Esophagus muscularis mucosa (tissue), 4 donors: ENCODE measurements around the gene HIBADH. TPM values are rescaled to one million over a fixed set of nuclear protein-coding genes. Genes with fewer than 3 reads are reported as not detected.

ENCODE experiments used
- DNase-seq: peaks from one replicate; pipeline ENCODE4 v3.0.0-alpha.2; 2017; ENCODE audit errors: extremely low spot score
- H3K27ac ChIP-seq, 4 donors: fragments of 200-600 bp; sonication (generic); replicated peaks in 1 of 4; 1 replicate in 3 of 4; 2 replicates in 1 of 4; pipeline ENCODE4 v1.5.1; 2016 to 2019; ENCODE audit warnings: mild to moderate bottlenecking in 1 of 4
- H3K27me3 ChIP-seq, 4 donors: fragments of 200-600 bp; sonication (generic); one replicate each; pipeline versions ENCODE4 v1.5.1 to v1.6.0; 2016 to 2019
- H3K36me3 ChIP-seq, 4 donors: fragments of 200-600 bp; sonication (generic); one replicate each; pipeline ENCODE4 v1.5.1; 2016 to 2019
- H3K4me1 ChIP-seq, 4 donors: fragments of 200-600 bp; sonication (generic); one replicate each; pipeline ENCODE4 v1.5.1; 2016 to 2019
- H3K4me3 ChIP-seq, 4 donors: fragments of 200-600 bp; sonication (generic); 1 replicate in 2 of 4; 2 replicates in 2 of 4; pipeline ENCODE4 v1.5.1; 2016 to 2019; ENCODE audit warnings: mild to moderate bottlenecking in 4 of 4, moderate library complexity in 1 of 4
- H3K9me3 ChIP-seq, 4 donors: fragments of 200-600 bp; sonication (generic); 1 replicate in 3 of 4; 2 replicates in 1 of 4; pipeline ENCODE4 v1.5.1; 2016 to 2019
- EP300 ChIP-seq: sonication (generic); formaldehyde crosslinking; IDR thresholded peaks from one replicate; pipeline ENCODE4 v1.6.1; 2017; ENCODE audit warnings: antibody characterized with exemption
- POLR2A ChIP-seq: fragments of 450-650 bp; IDR thresholded peaks from one replicate; pipeline ENCODE4 v1.6.1; 2017; ENCODE audit warnings: antibody characterized with exemption, moderate library complexity, mild to moderate bottlenecking, low read depth
- POLR2AphosphoS5 ChIP-seq, 2 donors: sonication (generic); formaldehyde crosslinking; IDR thresholded peaks; one replicate each; pipeline ENCODE4 v1.6.1; 2017; ENCODE audit warnings: antibody characterized with exemption in 2 of 2
- WGBS: methylation state at CpG from one replicate; pipeline ENCODE4 v1.1.5; 2018; 5-methylcytosine and 5-hydroxymethylcytosine counted together
- intact Hi-C: fragments of 100-400 bp; cut with DNase I; formaldehyde crosslinking; loops from one replicate; pipeline ENCODE4 v1.15.1; 2023
- total RNA-seq, 4 donors: library from RNA; depleted of rRNA; stranded (reverse); fragments of >200 nt; gene quantifications; one replicate each; pipeline versions ENCODE4 v1.1.0 to v1.2.1, GENCODE V29; 2016
- TF ChIP-seq, protein P1 (sequence below), 3 experiments: fragments of 200-600 bp in 2 of 3; fragments of 450-650 bp in 1 of 3; sonication (generic) in 2 of 3; IDR thresholded peaks; one replicate each; pipeline ENCODE4 v1.5.1; 2017 to 2019; ENCODE audit warnings: antibody characterized with exemption in 3 of 3, mild to moderate bottlenecking in 2 of 3, moderate library complexity in 1 of 3

The HIBADH gene
- total RNA-seq, 4 donors from 2014 or later, result 45.4 to 66.0 (median 52.3) TPM

DNA sequence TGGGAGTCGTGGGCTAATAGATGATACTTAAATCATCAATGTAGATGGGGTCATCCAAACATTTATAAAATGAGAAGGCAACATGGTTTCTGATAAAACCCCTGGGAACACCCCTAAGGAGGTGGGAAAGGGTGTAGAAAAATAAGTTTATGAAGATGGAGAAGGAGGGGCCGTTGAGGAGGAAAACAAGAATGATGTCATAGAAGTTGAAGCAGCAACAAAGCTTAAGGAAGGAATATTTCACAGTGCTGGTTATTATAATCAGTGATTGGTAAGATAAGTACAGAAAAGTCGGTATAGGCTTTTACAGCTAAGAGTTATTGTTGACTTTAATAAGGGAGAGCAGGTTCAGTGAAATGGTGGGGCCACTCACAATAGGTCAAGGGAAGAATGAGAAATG is 9.0 kb upstream of the HIBADH start:
- DNase-seq, result no peak
- intact Hi-C loops, result no loop called here
- Histone ChIP-seq H3K9me3 (no peaks in the 10 kb centered on the region), H3K27ac (no peak overlapping the region), H3K36me3 (no peaks in the 10 kb centered on the region), H3K27me3 (no peaks in the 10 kb centered on the region), H3K4me3 (no peak overlapping the region), H3K4me1 (no peaks in the 10 kb centered on the region)
- WGBS, result 70% methylated on average over 3 of the region's 3 CpGs
- TF ChIP-seq, protein P1, sequence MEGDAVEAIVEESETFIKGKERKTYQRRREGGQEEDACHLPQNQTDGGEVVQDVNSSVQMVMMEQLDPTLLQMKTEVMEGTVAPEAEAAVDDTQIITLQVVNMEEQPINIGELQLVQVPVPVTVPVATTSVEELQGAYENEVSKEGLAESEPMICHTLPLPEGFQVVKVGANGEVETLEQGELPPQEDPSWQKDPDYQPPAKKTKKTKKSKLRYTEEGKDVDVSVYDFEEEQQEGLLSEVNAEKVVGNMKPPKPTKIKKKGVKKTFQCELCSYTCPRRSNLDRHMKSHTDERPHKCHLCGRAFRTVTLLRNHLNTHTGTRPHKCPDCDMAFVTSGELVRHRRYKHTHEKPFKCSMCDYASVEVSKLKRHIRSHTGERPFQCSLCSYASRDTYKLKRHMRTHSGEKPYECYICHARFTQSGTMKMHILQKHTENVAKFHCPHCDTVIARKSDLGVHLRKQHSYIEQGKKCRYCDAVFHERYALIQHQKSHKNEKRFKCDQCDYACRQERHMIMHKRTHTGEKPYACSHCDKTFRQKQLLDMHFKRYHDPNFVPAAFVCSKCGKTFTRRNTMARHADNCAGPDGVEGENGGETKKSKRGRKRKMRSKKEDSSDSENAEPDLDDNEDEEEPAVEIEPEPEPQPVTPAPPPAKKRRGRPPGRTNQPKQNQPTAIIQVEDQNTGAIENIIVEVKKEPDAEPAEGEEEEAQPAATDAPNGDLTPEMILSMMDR (IDR thresholded peaks at IDR 0.05), result no peak

DNA sequence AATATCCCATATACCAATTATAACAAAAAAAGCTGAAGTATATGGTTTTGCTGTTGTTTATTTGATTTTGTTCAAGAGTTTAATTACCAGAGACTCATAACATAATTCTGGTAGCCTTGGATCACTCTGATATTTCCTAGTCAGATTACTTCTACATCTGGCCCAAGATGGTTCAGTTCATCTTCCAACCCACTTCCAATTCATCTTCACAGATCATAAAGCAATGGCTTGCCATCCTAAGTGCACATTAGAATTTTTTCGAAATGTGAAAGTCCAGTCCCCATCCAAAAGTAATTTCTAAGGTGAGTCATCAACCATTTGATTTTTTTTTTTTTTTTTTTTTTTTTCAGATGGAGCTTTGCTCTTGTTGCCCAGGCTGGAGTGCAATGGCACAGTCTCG is 8.0 kb upstream of the HIBADH start:
- H3K9me3 ChIP-seq, result no peaks in the 10 kb centered on the region
- no peak for TF ChIP-seq POLR2A
- TF ChIP-seq, protein P1 (IDR thresholded peaks at IDR 0.05), result no peak
- no peak for TF ChIP-seq EP300
- no peak for TF ChIP-seq POLR2AphosphoS5 (IDR thresholded peaks at IDR 0.05)
- DNase-seq, result no peak
- no peak overlapping the region for H3K27ac ChIP-seq
- 82% methylated on average over 2 of the region's 2 CpGs for WGBS
- H3K4me3 ChIP-seq, result no peak overlapping the region
- no peaks in the 10 kb centered on the region for H3K27me3 ChIP-seq
- intact Hi-C loops, result no loop called here
- no peaks in the 10 kb centered on the region for H3K4me1 ChIP-seq
- H3K36me3 ChIP-seq, result no peaks in the 10 kb centered on the region

DNA sequence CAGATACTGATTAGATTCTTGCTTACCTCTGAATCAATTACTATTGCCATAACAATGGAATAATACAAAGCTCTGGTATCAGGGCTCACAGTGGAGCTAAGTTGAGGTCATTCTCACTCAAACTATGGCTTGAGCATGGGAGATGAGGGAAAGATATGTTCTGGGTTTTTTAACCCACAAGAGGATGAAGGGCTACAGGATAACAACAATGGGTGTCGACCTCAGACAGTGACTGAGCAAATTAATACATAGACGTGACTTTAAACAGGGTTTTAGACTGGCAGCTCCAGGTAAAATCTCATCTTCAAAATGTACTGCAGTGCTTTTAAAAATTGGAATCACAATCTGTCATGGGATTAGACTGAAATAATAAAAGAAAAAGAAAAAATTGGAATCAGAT is 7.5 kb upstream of the HIBADH start:
- Histone ChIP-seq H3K9me3 (no peaks in the 10 kb centered on the region), H3K27ac (no peak overlapping the region), H3K27me3 (no peaks in the 10 kb centered on the region), H3K4me3 (no peak overlapping the region), H3K36me3 (no peaks in the 10 kb centered on the region), H3K4me1 (no peaks in the 10 kb centered on the region)
- intact Hi-C loops, result no loop called here
- 91% methylated on average over 2 of the region's 2 CpGs for WGBS
- DNase-seq, result no peak
- TF ChIP-seq, protein P1 (IDR thresholded peaks at IDR 0.05), result no peak
- TF ChIP-seq POLR2AphosphoS5 (IDR thresholded peaks at IDR 0.05), result no peak

DNA sequence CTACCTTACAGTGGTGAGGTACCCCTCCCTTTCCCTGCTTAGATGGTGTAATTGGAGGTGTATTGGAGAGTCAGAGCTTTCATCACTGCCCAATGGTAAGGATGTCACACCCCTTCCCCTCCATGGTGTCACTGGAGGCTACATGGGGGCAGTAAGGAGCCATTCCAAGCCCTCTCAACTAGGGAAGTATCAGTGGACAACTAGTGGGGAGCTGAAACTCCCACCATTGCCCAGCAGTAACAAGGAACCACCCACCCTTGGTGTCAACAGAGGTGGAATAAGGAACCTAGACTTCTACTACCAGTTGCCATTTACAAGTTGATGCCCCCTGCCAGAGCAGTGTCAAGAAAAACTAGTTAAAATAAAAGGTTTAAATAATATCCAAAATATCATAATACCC is 2.8 kb upstream of the HIBADH start:
- no peak overlapping the region for H3K27ac ChIP-seq
- intact Hi-C loops, result no loop called here
- no peak for DNase-seq
- peaks cover 13 to 20% (median 18%) of the 10 kb centered on the region in 4 donors for H3K4me1 ChIP-seq
- no peaks in the 10 kb centered on the region for H3K36me3 ChIP-seq
- no peak overlapping the region for H3K4me3 ChIP-seq
- no peaks in the 10 kb centered on the region for H3K9me3 ChIP-seq
- no peaks in the 10 kb centered on the region for H3K27me3 ChIP-seq
- no peak for TF ChIP-seq POLR2AphosphoS5 (IDR thresholded peaks at IDR 0.05)
- TF ChIP-seq, protein P1 (IDR thresholded peaks at IDR 0.05), result no peak

DNA sequence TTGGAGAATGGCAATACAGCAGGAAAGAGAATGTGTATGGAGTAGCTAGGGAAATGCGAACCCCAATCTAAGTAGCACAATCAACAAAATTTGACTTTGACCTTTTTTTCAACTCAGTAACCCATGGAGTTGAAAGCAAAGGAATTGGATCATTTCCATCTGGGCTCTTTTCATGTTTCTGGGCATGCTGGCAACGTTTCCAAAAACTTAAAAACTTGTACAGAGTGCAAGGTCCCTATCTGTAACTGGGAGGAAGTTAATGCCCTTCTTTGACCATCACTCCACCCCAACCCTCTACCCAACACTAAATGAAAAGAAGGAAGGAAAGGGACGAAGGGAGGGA is 1.3 kb upstream of the HIBADH start:
- Histone ChIP-seq H3K9me3 (no peaks in the 10 kb centered on the region), H3K27ac (peak overlapping the region in 1 of 4 donors; percentile 95), H3K36me3 (no peaks in the 10 kb centered on the region), H3K27me3 (no peaks in the 10 kb centered on the region), H3K4me1 (peaks cover 13 to 22% (median 19%) of the 10 kb centered on the region in 4 donors), H3K4me3 (peak overlapping the region in 1 of 4 donors; percentile 93)
- intact Hi-C loops, result loop anchor here (2.0 kb wide), 1 partner anchor 77 kb away; the partner anchor contains the start of gene TAX1BP1
- TF ChIP-seq, protein P1 (IDR thresholded peaks at IDR 0.05), result no peak
- TF ChIP-seq POLR2A (no peak), POLR2AphosphoS5 (IDR thresholded peaks at IDR 0.05) (no peak), EP300 (no peak)
- no peak for DNase-seq
- 79% methylated on average over 3 of the region's 3 CpGs for WGBS
